Measurements from ENCODE around the gene CRB3. TPM values are rescaled to one million over a fixed set of nuclear protein-coding genes. Genes with fewer than 3 reads are reported as not detected.

Gene CRB3
- total and polyA plus RNA-seq, 2 of the 13 experiments (the other 11 are each of a cell fraction or from before 2014, with no cell fraction given), result 10.6 to 25.6 TPM

DNA sequence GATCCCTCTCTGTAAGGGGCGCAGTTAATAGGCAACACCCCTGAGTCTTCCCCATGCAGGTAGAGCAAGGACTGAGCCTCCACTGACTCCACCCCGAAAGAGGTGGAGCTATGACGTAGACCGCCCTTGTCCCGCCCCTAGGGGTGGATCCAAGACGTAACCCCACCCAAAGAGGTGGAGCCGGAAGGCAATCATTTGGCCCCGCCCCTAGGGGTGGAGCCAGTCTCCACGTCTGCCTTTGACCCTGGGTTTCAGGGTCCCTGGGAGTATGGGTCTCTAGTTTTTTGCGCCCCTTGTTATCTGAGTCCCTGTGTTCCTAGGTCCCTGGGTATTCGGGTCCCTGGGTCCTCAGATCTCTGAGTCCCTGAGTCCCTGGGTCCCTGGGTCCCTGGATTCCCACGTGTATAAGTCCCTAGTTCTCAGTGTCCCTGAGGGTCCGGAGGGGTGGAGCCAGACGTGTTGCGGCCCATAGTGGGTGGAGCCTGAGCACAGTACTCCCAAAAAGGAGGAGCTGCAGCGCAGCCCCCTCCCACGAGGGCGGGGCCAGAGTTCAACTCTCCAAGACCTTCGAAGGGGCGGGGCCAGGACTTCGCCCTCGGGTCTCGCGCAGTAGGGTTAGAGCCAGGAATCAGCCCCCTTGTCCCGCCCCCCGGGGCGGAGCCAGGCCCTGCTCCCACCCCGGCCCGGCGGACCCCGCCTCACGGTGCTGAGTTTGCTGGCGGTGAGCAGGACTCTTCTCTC lies 12.3 kb downstream of the CRB3 start:
- Histone ChIP-seq H3K9ac (ENCODE audit: insufficient read depth, low read depth, low read length) (peak overlapping the region; percentile 59), H3K27me3 (ENCODE audit: control insufficient read depth in 1 of 2, insufficient read depth in 2 of 2, low read length in 2 of 2) (peaks cover 2 to 16% of the 10 kb centered on the region in 2 experiments; a peak in 3 of 5 replicates), H3K79me2 (ENCODE audit: insufficient read depth, low read length) (no peaks in the 10 kb centered on the region), H3K9me3 (ENCODE audit: low read length) (no peaks in the 10 kb centered on the region), H3K36me3 (replicated peaks in 1 of 2; ENCODE audit: control insufficient read depth in 1 of 2, insufficient read depth in 2 of 2, low read length in 2 of 2) (no peaks in the 10 kb centered on the region), H3K27ac (ENCODE audit: extremely low read length, insufficient read depth, low read length) (peak overlapping the region; percentile 50), H3K4me2 (ENCODE audit: low read depth, low read length) (peak overlapping the region; percentile 66), H4K20me1 (ENCODE audit: insufficient read depth, low read length) (no peaks in the 10 kb centered on the region), H3K4me3 (replicated peaks in 1 of 3; ENCODE audit: insufficient read depth in 1 of 3, low read depth in 2 of 3, low read length in 3 of 3) (peak overlapping the region in 2 of 3 experiments; percentile 41 to 53; a peak in 4 of 6 replicates), H3K4me1 (ENCODE audit: insufficient read depth, low read length) (peaks cover 22% of the 10 kb centered on the region; the same call in 1 of the 2 replicates), H2AFZ (ENCODE audit: low read length) (no peak overlapping the region)
- POLR2A ChIA-PET, result interaction anchor here (0.5 to 1.4 kb wide), 6 partner anchors 11 to 593 kb away, joined by 3 to 13 read pairs (median 4); partner anchors contain the start of genes ALKBH7, CRB3 and SLC25A23
- CTCF ChIA-PET (ENCODE audit: low intra/inter-chr PET ratio, low total read pairs), result no interaction called here
- BruUV-seq (replicated peaks), result no TSS peak
- peak; percentile 78 for ATAC-seq
- WGBS (ENCODE audit: low lambda C conversion rate), result 79% methylated on average over 3 of the region's 33 CpGs
- intact Hi-C loops (cut with micrococcal nuclease; ENCODE audit: unreplicated experiment), result no loop called here
- in situ Hi-C loops (cut with HindIII; ENCODE audit: extremely low pct_ligation_motif_present, low pct_unique_long_range_greater_than_20kb), result no loop called here
- DNase-seq (ENCODE audit: low spot score), result peak; percentile 88
- peak; percentile 79 for FAIRE-seq
- peak; percentile 15; the same call in 1 of the 2 replicates for TF ChIP-seq FOXK1 (CRISPR knock-in tag; IDR thresholded peaks at IDR 0.05; ENCODE audit: borderline replicate concordance, low read depth)
- TF ChIP-seq, protein P1, sequence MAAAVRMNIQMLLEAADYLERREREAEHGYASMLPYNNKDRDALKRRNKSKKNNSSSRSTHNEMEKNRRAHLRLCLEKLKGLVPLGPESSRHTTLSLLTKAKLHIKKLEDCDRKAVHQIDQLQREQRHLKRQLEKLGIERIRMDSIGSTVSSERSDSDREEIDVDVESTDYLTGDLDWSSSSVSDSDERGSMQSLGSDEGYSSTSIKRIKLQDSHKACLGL (CRISPR knock-in tag; IDR thresholded peaks at IDR 0.05), result no peak
- TF ChIP-seq ZNF746 (CRISPR knock-in tag; IDR thresholded peaks at IDR 0.05), result no peak
- no peak for TF ChIP-seq NFIB (CRISPR knock-in tag; IDR thresholded peaks at IDR 0.05; ENCODE audit: borderline replicate concordance)
- no peak for TF ChIP-seq ONECUT2 (CRISPR knock-in tag; IDR thresholded peaks at IDR 0.05)
- peak; percentile 88 for TF ChIP-seq SP4 (CRISPR knock-in tag; IDR thresholded peaks at IDR 0.05)
- TF ChIP-seq, protein P2, sequence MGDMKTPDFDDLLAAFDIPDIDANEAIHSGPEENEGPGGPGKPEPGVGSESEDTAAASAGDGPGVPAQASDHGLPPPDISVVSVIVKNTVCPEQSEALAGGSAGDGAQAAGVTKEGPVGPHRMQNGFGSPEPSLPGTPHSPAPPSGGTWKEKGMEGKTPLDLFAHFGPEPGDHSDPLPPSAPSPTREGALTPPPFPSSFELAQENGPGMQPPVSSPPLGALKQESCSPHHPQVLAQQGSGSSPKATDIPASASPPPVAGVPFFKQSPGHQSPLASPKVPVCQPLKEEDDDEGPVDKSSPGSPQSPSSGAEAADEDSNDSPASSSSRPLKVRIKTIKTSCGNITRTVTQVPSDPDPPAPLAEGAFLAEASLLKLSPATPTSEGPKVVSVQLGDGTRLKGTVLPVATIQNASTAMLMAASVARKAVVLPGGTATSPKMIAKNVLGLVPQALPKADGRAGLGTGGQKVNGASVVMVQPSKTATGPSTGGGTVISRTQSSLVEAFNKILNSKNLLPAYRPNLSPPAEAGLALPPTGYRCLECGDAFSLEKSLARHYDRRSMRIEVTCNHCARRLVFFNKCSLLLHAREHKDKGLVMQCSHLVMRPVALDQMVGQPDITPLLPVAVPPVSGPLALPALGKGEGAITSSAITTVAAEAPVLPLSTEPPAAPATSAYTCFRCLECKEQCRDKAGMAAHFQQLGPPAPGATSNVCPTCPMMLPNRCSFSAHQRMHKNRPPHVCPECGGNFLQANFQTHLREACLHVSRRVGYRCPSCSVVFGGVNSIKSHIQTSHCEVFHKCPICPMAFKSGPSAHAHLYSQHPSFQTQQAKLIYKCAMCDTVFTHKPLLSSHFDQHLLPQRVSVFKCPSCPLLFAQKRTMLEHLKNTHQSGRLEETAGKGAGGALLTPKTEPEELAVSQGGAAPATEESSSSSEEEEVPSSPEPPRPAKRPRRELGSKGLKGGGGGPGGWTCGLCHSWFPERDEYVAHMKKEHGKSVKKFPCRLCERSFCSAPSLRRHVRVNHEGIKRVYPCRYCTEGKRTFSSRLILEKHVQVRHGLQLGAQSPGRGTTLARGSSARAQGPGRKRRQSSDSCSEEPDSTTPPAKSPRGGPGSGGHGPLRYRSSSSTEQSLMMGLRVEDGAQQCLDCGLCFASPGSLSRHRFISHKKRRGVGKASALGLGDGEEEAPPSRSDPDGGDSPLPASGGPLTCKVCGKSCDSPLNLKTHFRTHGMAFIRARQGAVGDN (CRISPR knock-in tag; IDR thresholded peaks at IDR 0.05), result peak; percentile 58; the same call in 1 of the 2 replicates
- TF ChIP-seq, protein P3, sequence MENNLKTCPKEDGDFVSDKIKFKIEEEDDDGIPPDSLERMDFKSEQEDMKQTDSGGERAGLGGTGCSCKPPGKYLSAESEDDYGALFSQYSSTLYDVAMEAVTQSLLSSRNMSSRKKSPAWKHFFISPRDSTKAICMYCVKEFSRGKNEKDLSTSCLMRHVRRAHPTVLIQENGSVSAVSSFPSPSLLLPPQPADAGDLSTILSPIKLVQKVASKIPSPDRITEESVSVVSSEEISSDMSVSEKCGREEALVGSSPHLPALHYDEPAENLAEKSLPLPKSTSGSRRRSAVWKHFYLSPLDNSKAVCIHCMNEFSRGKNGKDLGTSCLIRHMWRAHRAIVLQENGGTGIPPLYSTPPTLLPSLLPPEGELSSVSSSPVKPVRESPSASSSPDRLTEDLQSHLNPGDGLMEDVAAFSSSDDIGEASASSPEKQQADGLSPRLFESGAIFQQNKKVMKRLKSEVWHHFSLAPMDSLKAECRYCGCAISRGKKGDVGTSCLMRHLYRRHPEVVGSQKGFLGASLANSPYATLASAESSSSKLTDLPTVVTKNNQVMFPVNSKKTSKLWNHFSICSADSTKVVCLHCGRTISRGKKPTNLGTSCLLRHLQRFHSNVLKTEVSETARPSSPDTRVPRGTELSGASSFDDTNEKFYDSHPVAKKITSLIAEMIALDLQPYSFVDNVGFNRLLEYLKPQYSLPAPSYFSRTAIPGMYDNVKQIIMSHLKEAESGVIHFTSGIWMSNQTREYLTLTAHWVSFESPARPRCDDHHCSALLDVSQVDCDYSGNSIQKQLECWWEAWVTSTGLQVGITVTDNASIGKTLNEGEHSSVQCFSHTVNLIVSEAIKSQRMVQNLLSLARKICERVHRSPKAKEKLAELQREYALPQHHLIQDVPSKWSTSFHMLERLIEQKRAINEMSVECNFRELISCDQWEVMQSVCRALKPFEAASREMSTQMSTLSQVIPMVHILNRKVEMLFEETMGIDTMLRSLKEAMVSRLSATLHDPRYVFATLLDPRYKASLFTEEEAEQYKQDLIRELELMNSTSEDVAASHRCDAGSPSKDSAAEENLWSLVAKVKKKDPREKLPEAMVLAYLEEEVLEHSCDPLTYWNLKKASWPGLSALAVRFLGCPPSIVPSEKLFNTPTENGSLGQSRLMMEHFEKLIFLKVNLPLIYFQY (CRISPR knock-in tag; IDR thresholded peaks at IDR 0.05; ENCODE audit: borderline replicate concordance), result no peak
- no peak for TF ChIP-seq JUN (CRISPR knock-in tag; IDR thresholded peaks at IDR 0.05)
- no peak for TF ChIP-seq ZNF7 (CRISPR knock-in tag; IDR thresholded peaks at IDR 0.05)
- TF ChIP-seq KAT7 (CRISPR knock-in tag; IDR thresholded peaks at IDR 0.05; ENCODE audit: borderline replicate concordance), result no peak
- no peak for TF ChIP-seq ZNF12 (CRISPR knock-in tag; IDR thresholded peaks at IDR 0.05)
- TF ChIP-seq, protein P4, sequence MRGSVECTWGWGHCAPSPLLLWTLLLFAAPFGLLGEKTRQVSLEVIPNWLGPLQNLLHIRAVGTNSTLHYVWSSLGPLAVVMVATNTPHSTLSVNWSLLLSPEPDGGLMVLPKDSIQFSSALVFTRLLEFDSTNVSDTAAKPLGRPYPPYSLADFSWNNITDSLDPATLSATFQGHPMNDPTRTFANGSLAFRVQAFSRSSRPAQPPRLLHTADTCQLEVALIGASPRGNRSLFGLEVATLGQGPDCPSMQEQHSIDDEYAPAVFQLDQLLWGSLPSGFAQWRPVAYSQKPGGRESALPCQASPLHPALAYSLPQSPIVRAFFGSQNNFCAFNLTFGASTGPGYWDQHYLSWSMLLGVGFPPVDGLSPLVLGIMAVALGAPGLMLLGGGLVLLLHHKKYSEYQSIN (CRISPR knock-in tag; IDR thresholded peaks at IDR 0.05; ENCODE audit: borderline replicate concordance), result no peak
- TF ChIP-seq ZFP37 (CRISPR knock-in tag; IDR thresholded peaks at IDR 0.05; ENCODE audit: borderline replicate concordance), result no peak

All from HepG2 (cell line).